PC-3 (cell line): ENCODE results near the gene ITK. TPM values are rescaled to one million over a fixed set of nuclear protein-coding genes. Genes with fewer than 3 reads are reported as not detected.

ENCODE experiments used
- ATAC-seq: fragments of 200-7000 bp; cut with Tn5 transposase; 2 replicates; pipeline ENCODE4 v1.9.1; 2020; ENCODE audit warnings: mild to moderate bottlenecking, moderate library complexity
- BruUV-seq: library from RNA; stranded (reverse); fragments of 400-500 nt; replicated peaks from 2 replicates; lab custom pipeline; 2021; lab: Mats Ljungman, UMichigan
- CTCF ChIA-PET: fragments of 300-600 bp; sonication (Branson Sonifier 250); formaldehyde crosslinking; loops from one replicate; lab custom pipeline; 2022; ENCODE audit warnings: antibody characterized with exemption; lab: Charles Lee
- POLR2A ChIA-PET: fragments of 300-600 bp; sonication (Branson Sonifier 250); formaldehyde crosslinking; loops from one replicate; lab custom pipeline; 2022; ENCODE audit warnings: antibody characterized with exemption; ENCODE audit not compliant: unreplicated experiment; lab: Charles Lee
- DNase-seq: peaks from one replicate; pipeline ENCODE4 v3.0.0-alpha.2; 2015
- H2AFZ ChIP-seq: fragments of 300-600 bp; sonication (generic); 2 replicates; pipeline ENCODE4 v1.6.0; 2016; ENCODE audit warnings: antibody characterized with exemption, low read length
- H3F3A ChIP-seq: fragments of 300-600 bp; sonication (generic); one replicate; pipeline ENCODE4 v1.6.0; 2017; ENCODE audit warnings: antibody characterized with exemption, low read length, control low read depth, mild to moderate bottlenecking; ENCODE audit not compliant: unreplicated experiment
- H3K27ac ChIP-seq: fragments of 300-600 bp; sonication (generic); 2 replicates; pipeline ENCODE4 v1.5.1; 2016; ENCODE audit warnings: mild to moderate bottlenecking, low read length
- H3K27me3 ChIP-seq: fragments of 300-600 bp; sonication (generic); 2 replicates; pipeline ENCODE4 v1.6.1; 2016; ENCODE audit warnings: low read length, mixed read lengths
- H3K36me3 ChIP-seq: fragments of 300-600 bp; sonication (generic); 2 replicates; pipeline ENCODE4 v1.6.1; 2016; ENCODE audit warnings: low read depth, mixed run types, low read length, mixed read lengths
- H3K4me1 ChIP-seq: fragments of 300-600 bp; sonication (generic); 2 replicates; pipeline ENCODE4 v1.5.1; 2016; ENCODE audit warnings: low read length; ENCODE audit not compliant: insufficient read depth
- H3K4me2 ChIP-seq: fragments of 300-600 bp; sonication (generic); 2 replicates; pipeline ENCODE4 v1.6.0; 2016; ENCODE audit warnings: low read length
- H3K4me3 ChIP-seq: fragments of 300-600 bp; sonication (generic); 2 replicates; pipeline ENCODE4 v1.5.1; 2016; ENCODE audit warnings: mild to moderate bottlenecking, low read length, mixed read lengths
- H3K79me2 ChIP-seq: fragments of 300-600 bp; sonication (generic); 2 replicates; pipeline ENCODE4 v1.6.1; 2017; ENCODE audit warnings: low read length, mixed read lengths
- H3K9ac ChIP-seq: fragments of 300-600 bp; sonication (generic); 2 replicates; pipeline ENCODE4 v1.6.0; 2016; ENCODE audit warnings: mild to moderate bottlenecking, low read length
- H3K9me2 ChIP-seq: fragments of 300-600 bp; sonication (generic); replicated peaks from 2 replicates; pipeline ENCODE4 v1.6.1; 2016; ENCODE audit warnings: mixed run types, low read length, mixed read lengths
- H3K9me3 ChIP-seq: fragments of 300-600 bp; sonication (generic); 2 replicates; pipeline ENCODE4 v1.6.1; 2016; ENCODE audit warnings: low read length, mixed read lengths
- H4K20me1 ChIP-seq: fragments of 300-600 bp; sonication (generic); 2 replicates; pipeline ENCODE4 v1.6.1; 2016; ENCODE audit warnings: low read length, mixed read lengths
- EZH2 ChIP-seq: fragments of 300-600 bp; sonication (generic); IDR thresholded peaks from one replicate; pipeline ENCODE4 v1.6.1; 2017; ENCODE audit warnings: antibody characterized with exemption, mild to moderate bottlenecking, low read length; ENCODE audit not compliant: unreplicated experiment
- EZH2phosphoT487 ChIP-seq: fragments of 300-600 bp; sonication (generic); IDR thresholded peaks from 2 replicates; pipeline ENCODE4 v1.6.1; 2018; ENCODE audit warnings: mild to moderate bottlenecking, antibody characterized with exemption, low read length, borderline replicate concordance
- intact Hi-C: fragments of 100-400 bp; cut with micrococcal nuclease; formaldehyde crosslinking; loops from 2 replicates; pipeline ENCODE4 v1.9.0; 2023
- total RNA-seq: library from RNA; depleted of rRNA; stranded (reverse); fragments of >200 nt; gene quantifications from 2 replicates; pipeline ENCODE4 v1.2.3, GENCODE V29; 2014
- TF ChIP-seq, protein P1 (sequence below): fragments of 300-600 bp; sonication (generic); conservative IDR thresholded peaks from 2 replicates; pipeline ENCODE4 v1.5.1; 2017; ENCODE audit warnings: antibody characterized with exemption, low read depth, mild to moderate bottlenecking, low read length

ITK gene
- total RNA-seq, 1 experiment from 2014 or later = 0.69 TPM

GRCh38 chr5:157197086-157197485 lies 16.4 kb downstream of the ITK start:
- H3K9ac ChIP-seq = no peak overlapping the region
- H3K9me2 ChIP-seq = no peaks in the 10 kb centered on the region
- no peaks in the 10 kb centered on the region for H3F3A ChIP-seq
- ATAC-seq (no peak), DNase-seq (no peak)
- H2AFZ ChIP-seq = no peak overlapping the region
- ChIA-PET CTCF (no interaction called here), POLR2A (no interaction called here)
- peaks cover 90% of the 10 kb centered on the region for H3K27me3 ChIP-seq
- BruUV-seq = no TSS peak
- no peaks in the 10 kb centered on the region for H4K20me1 ChIP-seq
- H3K79me2 ChIP-seq = no peaks in the 10 kb centered on the region
- TF ChIP-seq EZH2 (no peak), EZH2phosphoT487 (no peak)
- TF ChIP-seq, protein P1, sequence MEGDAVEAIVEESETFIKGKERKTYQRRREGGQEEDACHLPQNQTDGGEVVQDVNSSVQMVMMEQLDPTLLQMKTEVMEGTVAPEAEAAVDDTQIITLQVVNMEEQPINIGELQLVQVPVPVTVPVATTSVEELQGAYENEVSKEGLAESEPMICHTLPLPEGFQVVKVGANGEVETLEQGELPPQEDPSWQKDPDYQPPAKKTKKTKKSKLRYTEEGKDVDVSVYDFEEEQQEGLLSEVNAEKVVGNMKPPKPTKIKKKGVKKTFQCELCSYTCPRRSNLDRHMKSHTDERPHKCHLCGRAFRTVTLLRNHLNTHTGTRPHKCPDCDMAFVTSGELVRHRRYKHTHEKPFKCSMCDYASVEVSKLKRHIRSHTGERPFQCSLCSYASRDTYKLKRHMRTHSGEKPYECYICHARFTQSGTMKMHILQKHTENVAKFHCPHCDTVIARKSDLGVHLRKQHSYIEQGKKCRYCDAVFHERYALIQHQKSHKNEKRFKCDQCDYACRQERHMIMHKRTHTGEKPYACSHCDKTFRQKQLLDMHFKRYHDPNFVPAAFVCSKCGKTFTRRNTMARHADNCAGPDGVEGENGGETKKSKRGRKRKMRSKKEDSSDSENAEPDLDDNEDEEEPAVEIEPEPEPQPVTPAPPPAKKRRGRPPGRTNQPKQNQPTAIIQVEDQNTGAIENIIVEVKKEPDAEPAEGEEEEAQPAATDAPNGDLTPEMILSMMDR = no peak
- no peak overlapping the region for H3K4me3 ChIP-seq
- H3K9me3 ChIP-seq = no peaks in the 10 kb centered on the region
- no peaks in the 10 kb centered on the region for H3K4me1 ChIP-seq
- H3K4me2 ChIP-seq = no peak overlapping the region
- intact Hi-C loops = no loop called here
- no peak overlapping the region for H3K27ac ChIP-seq
- no peaks in the 10 kb centered on the region for H3K36me3 ChIP-seq

DNA sequence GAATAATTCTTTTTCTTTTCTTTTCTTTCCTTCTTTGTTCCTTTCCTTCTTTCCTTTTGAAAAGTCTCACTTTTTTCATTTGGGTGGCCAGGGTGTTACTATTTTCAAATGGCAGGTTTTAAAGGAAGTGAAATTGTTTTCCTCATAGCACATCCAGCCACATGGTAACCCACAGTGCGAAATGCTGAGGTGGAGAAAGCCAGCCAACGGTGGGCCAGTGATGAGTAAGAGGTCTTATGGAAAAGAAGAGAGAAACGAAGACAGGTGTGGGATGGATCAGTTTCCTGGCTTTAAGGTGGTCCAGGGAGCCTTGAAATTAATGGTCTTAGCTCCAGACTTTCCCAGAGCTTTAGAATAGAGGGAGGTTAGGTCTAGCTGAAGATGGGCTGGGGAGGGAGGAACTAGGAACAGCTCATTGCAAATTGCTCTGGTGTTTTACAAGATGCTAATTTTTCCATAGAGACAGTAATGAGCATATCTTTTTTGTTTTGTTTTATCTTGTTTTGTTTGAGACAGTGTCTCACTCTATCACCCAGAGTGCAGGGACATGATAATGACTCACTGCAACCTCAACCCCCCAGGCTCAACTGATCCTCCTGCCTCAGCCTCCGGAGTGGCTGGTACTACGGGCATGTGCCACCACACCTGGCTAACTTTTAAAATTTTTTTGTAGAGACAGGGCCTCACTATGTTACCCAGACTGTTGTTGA lies 17.8 kb downstream of the ITK start:
- TF ChIP-seq EZH2 = no peak
- TF ChIP-seq EZH2phosphoT487 = no peak
- TF ChIP-seq, protein P1 = no peak
- Histone ChIP-seq H3K79me2 (no peaks in the 10 kb centered on the region), H3K9ac (no peak overlapping the region), H3K9me3 (no peaks in the 10 kb centered on the region), H3K9me2 (no peaks in the 10 kb centered on the region), H4K20me1 (no peaks in the 10 kb centered on the region), H3K4me3 (no peak overlapping the region), H2AFZ (no peak overlapping the region), H3K27me3 (peaks cover 89% of the 10 kb centered on the region), H3K4me2 (no peak overlapping the region), H3K4me1 (no peaks in the 10 kb centered on the region), H3K36me3 (no peaks in the 10 kb centered on the region), H3K27ac (no peak overlapping the region), H3F3A (no peaks in the 10 kb centered on the region)
- BruUV-seq = no TSS peak
- ATAC-seq (no peak), DNase-seq (no peak)
- ChIA-PET POLR2A (no interaction called here), CTCF (no interaction called here)
- intact Hi-C loops = no loop called here

DNA sequence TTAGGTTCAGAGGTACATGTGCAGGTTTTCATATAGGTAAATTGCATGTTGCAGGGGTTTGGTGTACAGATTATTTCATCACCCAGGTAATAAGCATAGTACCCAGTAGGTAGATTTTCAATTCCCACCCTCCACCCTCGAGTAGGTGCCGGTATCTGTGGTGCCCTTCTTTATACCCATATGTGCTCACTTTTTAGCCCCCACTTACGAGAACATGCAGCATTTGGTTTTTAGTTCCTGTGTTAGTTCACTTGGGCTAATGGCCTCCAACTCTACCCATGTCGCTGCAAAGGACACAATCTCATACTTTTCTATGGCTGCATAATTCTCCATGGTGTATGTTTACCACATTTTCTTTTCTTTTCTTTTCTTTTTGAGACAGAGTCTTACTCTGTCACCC lies 21.2 kb downstream of the ITK start:
- Histone ChIP-seq H3K27ac (no peak overlapping the region), H3K36me3 (no peaks in the 10 kb centered on the region), H3F3A (no peaks in the 10 kb centered on the region), H3K4me2 (no peak overlapping the region), H4K20me1 (no peaks in the 10 kb centered on the region), H3K79me2 (no peaks in the 10 kb centered on the region), H3K4me1 (no peaks in the 10 kb centered on the region), H3K9me2 (no peaks in the 10 kb centered on the region), H3K27me3 (peaks cover 67% of the 10 kb centered on the region), H2AFZ (no peak overlapping the region), H3K9ac (no peak overlapping the region), H3K4me3 (no peak overlapping the region), H3K9me3 (no peaks in the 10 kb centered on the region)
- DNase-seq (no peak), ATAC-seq (no peak)
- CTCF ChIA-PET = no interaction called here
- POLR2A ChIA-PET = no interaction called here
- intact Hi-C loops = no loop called here
- no TSS peak for BruUV-seq
- TF ChIP-seq, protein P1 = no peak
- TF ChIP-seq EZH2phosphoT487 (no peak), EZH2 (no peak)
